ENCODE data around the gene ZNF578.
A peak's percentile ranks its signal among the peaks of the same experiment; 100 is the strongest.
"Not testable (repeated sequence)": the region's sequence is repeated elsewhere in the genome, so short reads cannot be mapped to it uniquely, and the experiment has no call there.

ZNF578 gene

GRCh38 chr19:52453324-52454094 is at the start of gene ZNF578:
TSS of gene ZNF578 (plus strand) at chr19:52453553. CDS start at chr19:52501846, 48,293 bp downstream.
- peak in 1 of 3 experiments; percentile 11 for DNase-seq

DNA sequence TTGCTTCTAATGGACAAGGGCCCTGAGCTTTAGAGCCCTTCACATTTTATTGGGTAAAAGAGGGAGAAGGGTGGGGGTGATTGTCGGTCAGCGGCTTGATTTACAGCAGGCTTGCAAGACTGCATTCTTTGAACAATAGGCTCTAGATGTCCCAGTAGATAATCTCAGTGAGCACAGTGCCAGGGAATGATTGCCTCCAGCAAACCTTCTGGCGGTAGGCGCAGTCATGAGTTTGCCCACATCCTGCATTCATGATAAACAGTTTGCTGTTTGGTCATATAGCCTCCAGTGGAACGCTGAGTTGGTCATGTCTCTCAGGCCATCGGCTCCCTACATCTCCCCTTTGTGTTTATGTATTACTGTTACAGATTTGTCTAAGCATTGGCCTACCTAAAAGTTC is 43.1 kb upstream of the ZNF578 start:
- DNase-seq, result no peak

DNA sequence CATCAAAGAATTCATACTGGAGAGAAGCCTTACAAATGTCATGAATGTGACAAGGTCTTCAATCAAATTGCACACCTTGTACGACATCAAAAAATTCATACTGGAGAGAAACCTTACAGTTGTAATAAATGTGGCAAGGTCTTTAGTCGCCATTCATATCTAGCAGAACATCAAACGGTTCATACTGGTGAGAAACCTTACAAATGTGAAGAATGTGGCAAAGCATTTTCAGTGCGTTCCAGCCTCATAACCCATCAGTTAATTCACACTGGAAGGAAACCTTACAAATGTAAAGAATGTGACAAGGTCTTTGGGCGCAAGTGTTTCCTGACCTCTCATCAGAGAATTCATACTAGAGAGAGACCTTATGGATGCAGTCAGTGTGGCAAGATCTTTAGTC is 37.6 kb upstream of the ZNF578 start:
- no peak for DNase-seq

DNA sequence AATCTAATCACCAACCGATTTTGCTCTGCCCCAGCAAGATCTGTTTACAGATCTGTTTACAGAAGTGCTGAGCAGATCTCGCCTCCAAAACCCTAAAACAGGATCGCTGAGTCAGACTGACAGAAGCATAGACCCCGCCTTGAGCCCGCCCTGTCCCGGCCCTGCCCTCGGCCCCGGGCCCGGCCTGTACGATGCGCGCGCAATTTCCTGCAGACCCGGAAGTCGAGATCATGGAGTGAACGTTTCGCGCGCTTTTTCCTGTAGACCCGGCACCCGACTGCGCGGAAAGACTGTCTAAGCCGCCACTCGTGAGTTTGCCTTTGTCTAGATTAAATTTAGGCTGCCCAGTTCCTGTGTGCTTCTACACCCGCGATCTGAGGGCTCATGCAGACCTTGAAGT is 24.4 kb upstream of the ZNF578 start, which contains the start of gene ZNF534:
ZNF534 (plus strand) TSS at position 212 of the 400 bp plus-strand sequence. CDS start 2,327 bp downstream, outside the sequence.
- no peak for DNase-seq

DNA sequence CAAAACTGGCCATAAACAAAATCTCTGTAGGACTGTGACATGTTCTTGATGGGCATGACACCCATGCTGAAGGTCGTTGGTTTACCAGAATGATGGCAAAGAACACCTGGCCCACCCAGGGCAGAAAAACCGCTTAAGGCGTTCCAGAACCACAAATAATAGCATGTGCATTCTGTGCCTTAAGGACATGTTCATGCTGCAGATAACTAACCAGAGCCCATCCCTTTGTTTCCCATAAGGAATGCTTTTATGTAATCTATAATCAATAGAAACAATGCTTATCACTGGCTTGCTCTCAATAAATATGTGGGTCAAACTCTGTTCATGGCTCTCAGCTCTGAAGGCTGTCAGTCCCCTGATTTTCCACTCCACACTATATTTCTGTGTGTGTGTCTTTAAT is 11.2 kb upstream of the ZNF578 start:
- DNase-seq, result no peak

DNA sequence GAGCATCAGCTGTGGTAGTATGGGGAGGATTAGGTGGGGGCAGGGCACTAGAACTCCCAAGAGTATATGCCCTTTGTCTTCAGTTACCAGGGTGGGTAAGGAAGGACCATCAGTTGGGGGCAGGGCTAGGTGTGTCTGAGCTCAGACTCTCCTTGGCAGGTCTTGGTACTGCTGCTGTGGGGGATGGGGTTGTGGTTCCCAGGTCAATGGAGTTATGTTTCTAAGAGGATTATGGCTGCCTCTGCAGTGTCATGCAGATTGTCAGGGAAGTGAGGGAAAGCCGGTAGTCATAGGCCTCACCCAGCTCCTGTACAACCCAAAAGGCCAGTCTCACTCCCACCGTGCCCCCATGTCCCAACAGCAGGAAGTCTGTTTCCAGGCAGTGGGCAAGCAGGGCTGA is 8.8 kb upstream of the ZNF578 start:
- no peak for DNase-seq

DNA sequence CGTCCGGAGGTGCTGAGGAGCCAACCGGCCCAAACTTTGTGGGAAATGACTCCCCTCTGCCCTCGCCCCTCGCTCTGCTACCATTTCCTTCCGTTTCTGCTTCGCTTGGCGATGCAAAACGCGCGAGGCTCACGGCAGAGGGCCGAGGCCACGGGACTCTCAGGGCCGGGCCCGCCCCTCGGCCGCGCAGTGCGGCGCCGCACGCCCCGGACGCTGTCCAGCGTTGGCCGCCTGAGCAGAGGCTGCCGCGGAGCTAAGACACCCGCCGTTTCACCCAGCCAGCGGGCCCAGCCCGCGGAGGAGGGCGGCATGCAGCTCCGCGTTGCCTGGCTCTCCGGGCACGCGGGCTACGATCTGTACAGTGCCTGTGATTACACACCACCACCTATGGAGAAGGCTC is 2.1 kb upstream of the ZNF578 start:
- DNase-seq, result no peak

GRCh38 chr19:52464798-52465470 is 11.6 kb downstream of the ZNF578 start:
- peak; percentile 3 to 80 (median 39) for DNase-seq

- no peak for DNase-seq
These were observed 20.4 kb downstream of the ZNF578 start for GRCh38 chr19:52473655-52474350.

DNA sequence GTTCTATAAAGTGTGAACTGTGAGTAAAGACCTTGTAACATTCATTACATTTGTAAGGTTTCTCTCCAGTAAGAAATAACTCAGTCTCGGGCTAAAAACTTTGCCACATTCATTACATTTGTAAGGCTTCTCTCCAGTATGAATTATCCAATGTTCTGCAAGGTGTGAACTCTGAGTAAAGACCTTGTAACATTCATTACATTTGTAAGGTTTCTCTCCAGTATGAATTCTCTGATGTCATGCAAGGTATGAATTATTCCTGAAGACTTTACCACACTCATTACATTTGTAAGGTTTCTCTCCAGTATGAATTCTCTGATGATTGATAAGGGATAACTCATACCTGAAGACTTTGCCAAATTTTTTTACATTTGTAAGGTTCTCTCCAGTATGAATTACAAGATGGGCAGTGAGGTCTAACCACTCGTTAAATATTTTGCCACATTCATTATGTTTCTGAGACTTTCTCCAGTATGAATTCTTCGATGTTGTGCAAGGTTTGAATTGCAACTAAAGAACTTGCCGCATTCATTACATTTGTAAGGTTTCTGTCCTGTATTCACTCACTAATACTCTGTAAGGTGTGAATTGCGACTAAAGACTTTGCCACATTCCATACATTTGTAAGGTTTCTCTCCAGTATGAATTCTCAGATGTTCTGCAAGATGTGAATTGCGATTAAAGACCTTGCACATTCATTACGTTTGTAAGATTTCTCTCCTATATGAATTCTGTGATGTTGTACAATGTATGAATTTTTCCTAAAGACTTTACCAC is 21.2 kb downstream of the ZNF578 start:
- DNase-seq, result no peak

GRCh38 chr19:52484111-52484743 is 30.9 kb downstream of the ZNF578 start:
- DNase-seq, result not testable (repeated sequence)

- not testable (repeated sequence) for DNase-seq
These were observed 31.7 kb downstream of the ZNF578 start for GRCh38 chr19:52485064-52485463.

GRCh38 chr19:52485561-52486240 is 32.3 kb downstream of the ZNF578 start:
- not testable (repeated sequence) for DNase-seq

DNA sequence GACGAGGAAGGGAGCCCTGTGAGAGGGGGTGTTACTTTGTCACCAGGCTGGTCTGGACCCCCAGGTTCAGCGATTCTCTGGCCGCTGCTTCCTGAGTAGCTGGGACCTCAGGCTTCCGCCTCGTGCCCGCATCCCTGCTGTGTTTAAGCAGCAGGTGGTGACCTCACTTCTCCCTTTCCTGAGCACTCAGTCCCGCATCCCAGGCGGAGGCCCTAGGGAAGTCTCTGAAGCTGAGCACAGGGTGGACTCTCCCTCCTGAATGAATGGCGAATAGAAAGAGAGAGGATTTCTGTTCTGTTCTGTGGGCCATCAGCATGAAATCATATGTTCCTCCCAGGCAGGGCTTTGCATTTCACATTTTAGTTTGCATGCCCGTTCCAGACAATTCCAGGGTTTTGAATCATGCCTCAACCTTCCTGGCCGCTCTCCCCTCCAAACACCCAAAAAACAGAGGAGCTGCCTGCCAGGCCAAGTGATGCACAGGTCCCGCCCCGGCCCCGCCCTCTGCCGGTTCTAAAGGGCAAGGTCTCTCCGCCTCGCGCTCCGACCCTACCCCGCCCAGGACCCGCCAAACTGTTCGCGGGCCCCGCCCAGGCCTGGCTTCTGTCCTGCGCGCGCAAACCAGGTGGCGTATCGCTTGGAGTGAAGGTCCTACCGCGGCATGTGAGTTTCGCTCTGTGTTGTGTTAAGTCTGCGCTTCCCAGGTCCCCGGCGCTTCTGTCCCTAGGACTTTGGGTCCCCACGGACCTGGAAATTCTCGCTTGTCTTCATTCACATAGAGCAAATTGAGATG is 39.0 kb downstream of the ZNF578 start:
- DNase-seq, result no peak

GRCh38 chr19:52492994-52493470 is 39.7 kb downstream of the ZNF578 start:
- DNase-seq, result no peak

GRCh38 chr19:52494518-52494917 is 41.2 kb downstream of the ZNF578 start:
- no peak for DNase-seq

DNA sequence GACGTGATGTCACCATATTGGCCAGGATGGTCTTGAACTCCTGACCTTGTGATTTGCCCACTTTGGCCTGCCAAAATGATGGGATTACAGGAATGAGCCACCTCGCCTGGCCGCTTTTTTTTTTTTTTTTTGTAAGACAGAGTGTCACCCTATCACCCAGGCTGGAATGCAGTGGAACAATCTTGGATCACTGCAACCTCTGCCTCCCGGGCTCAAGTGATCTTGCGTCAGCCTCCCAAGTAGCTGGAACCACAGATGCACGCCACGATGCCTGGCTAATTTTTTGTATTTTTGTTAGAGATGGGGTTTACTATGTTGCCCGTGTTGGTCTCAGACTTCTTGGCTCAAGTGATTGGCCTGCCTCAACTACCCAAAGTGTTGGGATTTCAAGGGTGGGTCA is 45.2 kb downstream of the ZNF578 start:
- no peak for DNase-seq

DNA sequence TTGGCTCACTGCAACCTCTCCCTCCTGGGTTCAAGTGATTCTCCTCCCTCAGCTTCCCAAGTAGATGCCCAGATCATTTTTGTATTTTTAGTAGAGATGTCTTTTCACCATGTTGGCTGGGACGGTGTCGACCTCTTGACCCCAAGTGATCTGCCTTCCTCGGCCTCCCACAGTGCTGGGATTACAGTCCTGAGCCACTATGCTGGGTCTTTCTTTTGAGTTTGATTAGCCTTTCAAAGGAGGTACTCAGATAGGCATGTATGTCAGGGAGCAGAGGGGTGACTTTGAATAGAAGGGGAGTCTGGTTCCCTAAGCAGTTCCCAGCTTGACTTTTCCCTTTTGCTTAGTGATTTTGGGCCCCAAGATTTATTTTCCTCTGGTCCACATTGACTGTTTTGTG is 47.1 kb downstream of the ZNF578 start:
- DNase-seq, result not testable (repeated sequence)

GRCh38 chr19:52500991-52501390 is 47.6 kb downstream of the ZNF578 start:
- not testable (repeated sequence) for DNase-seq

- no peak for DNase-seq
These were observed 53.9 kb downstream of the ZNF578 start for GRCh38 chr19:52507266-52507665.

DNA sequence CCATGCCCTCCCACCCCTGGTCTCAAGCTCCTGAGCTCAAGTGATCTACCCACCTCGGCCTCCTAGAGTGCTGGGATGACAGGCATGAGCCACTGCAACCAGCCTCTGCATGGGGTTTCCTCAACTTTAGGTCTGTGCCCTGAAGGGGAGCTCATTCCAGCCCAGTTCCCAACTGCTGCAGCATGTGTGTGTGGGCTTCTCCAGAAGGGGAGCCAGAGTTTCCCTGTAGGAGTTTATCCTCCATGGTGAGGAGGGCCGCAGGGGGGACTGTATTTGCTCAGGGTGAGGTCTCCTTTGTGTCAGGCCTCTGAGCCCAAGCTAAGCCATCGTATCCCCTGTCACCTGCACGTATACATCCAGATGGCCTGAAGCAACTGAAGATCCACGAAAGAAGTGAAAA is 62.8 kb downstream of the ZNF578 start:
- no peak for DNase-seq
